Mesenteric fat pad (tissue), 1 donor: ENCODE data around the gene CHMP6. TPM values are rescaled to one million over a fixed set of nuclear protein-coding genes. Genes with fewer than 3 reads are reported as not detected.

ENCODE experiments used
- DNase-seq: peaks from one replicate; pipeline ENCODE4 v3.0.0-alpha.2; 2020; ENCODE audit warnings: low spot score
- total RNA-seq: library from RNA; stranded (reverse); fragmentation: NEBNext Ultra II Directional; extraction: Animal tissue kit (Norgen Biotek cat#: 25700); gene quantifications from one replicate; pipeline ENCODE4 v1.2.1, GENCODE V29; 2021
- donor health status: DM: yes; HTN: yes; CAD: no.

The CHMP6 gene
- total RNA-seq, 1 donor from 2014 or later = 25.3 TPM

- no peak for DNase-seq
Measured at GRCh38 chr17:80956321-80957190, 35.1 kb upstream of the CHMP6 start.

DNA sequence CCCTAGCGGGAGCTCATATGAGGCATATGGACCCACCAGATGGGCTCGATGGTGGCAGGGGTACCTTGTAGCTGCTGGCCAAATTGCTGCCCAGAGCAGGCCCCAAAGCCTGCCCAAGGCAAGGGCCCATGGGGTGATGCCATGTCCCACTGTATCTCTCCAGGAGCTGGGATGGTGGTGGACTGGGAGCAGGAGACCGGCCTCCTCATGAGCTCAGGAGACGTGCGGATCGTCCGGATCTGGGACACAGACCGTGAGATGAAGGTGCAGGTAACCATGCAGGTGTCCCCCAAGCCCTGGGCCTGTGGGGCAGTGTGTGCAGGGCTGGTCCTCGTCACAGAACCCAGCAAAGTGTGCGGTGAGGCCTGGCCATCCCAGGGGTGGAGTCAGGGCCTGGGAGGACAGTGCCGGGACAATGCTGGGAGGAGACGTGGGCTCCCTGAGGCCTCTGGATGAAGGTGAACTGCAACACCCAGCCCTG lies 34.1 kb upstream of the CHMP6 start:
- DNase-seq = no peak

GRCh38 chr17:80959330-80960036 lies 32.2 kb upstream of the CHMP6 start:
- DNase-seq = no peak

DNA sequence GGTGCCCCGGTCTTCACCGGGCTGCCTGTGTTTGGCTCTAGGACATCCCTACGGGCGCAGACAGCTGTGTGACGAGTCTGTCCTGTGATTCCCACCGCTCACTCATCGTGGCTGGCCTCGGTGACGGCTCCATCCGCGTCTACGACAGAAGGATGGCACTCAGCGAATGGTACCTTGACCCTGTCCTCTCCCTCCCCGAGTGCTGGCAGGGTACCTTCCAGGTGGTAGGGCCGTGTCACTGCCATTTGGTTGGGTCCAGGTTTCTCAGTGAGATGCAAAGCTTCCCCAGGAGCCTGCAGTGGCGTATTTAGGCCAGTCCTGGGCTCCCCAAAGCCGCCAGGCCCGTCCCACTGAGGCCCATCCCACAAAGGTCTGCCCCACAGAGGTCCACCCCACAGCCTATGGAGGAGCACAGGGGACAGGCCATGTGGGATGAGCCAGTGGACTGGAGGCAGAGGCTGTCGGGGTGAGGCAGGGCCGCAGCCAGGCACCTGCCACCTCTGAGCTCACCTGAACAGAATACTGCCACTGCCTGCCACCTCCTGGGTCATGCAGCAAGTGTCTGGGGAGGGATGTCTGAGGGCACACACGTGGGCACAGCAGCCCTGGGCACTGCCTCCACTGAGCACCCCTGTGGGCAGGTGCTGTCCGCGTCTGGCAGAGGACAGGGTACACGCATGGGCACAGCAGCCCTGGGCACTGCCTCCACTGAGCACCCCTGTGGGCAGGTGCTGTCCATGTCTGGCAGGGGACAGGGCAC lies 31.4 kb upstream of the CHMP6 start:
- DNase-seq = no peak

- no peak for DNase-seq
Measured at GRCh38 chr17:80960797-80961452, 30.7 kb upstream of the CHMP6 start.

- DNase-seq = no peak
Measured at GRCh38 chr17:80961541-80962330, 29.9 kb upstream of the CHMP6 start.

DNA sequence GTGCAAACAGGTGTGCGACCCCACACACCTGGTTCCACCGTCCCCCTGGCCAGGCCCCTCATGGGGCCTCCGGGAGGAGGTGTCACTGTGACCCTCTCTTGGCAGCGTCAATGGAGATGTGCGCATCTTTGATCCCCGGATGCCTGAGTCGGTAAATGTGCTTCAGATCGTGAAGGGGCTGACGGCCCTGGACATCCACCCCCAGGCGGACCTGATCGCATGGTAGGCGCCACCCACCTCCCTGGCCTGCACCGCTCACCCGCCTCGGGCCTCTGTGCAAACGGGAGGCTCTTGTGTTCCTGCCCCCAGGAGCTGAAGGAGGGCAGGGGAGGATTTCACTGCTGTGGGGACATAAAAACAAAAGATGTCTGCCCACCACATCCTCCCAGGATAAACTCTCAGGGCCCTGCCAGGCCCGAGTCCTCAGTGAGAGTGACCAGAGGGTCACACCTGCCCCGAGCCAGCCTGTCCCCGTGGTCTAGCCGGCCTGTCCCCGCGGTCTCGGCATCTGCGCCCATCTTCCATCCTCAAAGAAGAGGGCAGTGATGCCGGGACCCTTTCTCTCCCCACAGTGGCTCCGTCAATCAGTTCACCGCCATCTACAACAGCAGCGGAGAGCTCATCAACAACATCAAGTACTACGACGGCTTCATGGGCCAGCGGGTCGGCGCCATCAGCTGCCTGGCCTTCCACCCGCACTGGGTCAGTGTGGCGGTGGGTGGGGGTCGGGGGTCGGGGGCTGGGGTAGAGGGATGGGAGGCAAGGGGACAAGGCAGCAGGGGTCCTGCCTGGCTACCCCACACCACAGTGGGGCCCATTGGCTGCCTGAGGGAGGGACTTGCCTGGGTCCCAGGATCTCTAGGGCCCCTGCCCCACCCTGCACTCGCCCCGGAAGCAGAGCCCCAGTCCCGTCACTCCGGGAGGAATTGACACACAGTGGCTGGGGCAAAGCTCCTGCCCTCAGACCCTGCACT lies 29.0 kb upstream of the CHMP6 start:
- no peak for DNase-seq

GRCh38 chr17:80963812-80964543 lies 27.7 kb upstream of the CHMP6 start:
- no peak for DNase-seq

DNA sequence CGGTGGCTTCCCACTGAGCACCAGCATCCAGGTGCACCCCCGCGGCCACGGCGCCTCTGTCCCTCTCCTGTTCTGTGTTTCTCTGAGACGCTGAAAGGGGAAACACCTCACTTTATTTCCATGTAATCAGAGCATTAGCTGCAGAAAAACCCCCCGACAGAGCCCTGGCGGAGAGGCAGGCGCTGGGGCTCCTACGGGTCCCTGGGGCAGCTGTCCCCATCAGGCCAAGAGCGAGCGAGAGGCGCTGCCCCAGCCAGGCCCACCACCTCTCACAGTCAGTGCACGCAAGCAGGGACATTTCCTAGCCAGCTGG lies 27.1 kb upstream of the CHMP6 start:
- no peak for DNase-seq

DNA sequence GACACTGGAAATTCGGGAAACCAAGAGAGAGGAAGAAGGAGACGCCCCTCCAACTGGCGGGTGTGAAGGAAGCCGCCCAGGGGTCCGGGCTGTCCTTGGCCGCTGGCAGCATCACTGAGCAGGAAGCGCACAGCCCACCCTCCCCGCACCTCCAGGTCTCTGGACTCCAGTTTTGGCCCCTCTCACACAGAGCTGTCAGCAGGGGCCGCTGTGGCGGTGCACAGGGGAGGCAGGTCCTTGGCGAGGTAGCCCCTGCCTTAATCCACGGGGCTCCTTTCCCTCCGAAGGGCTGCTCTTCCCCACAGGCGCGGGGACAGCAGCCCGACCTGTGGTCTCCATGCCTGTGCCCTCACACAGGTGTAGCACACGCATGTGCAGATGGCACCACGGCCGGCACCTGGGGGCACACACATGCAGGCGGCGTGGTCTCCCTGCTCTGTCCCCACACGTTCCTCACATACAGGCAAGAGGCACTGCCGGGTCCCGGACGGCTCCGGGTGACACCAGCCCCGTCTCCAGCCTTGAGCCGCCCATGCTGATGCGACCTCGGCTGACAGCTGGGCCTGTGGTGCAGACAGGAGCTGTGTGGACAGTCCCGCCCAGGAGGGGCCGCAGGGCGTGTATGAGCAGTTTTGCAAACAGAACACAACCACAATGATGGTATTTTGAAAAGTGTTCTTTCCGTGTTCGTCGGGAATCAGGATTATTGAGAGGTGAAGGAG lies 26.6 kb upstream of the CHMP6 start:
- no peak for DNase-seq

DNA sequence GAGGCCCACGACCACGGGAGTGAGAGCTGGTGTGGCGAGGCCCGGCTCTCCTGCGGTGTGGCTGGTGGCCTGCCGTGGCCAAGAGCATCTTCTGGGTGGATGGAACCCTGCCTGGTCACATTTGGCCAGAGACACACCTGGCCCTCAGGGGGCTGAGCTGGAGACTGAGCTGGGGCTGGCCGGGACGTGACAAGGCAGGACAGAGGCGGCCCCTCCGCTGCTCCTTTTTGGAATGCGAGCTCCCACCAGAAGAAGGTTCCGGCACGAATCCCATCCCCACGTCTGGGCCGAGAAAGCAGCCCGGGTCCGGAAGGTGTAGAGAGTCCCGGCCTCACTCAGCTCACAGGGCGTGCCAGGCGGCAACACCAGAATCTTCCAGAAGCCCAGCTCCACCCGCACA lies 26.0 kb upstream of the CHMP6 start:
- DNase-seq = no peak

GRCh38 chr17:80967404-80967872 lies 24.2 kb upstream of the CHMP6 start:
- DNase-seq = no peak

DNA sequence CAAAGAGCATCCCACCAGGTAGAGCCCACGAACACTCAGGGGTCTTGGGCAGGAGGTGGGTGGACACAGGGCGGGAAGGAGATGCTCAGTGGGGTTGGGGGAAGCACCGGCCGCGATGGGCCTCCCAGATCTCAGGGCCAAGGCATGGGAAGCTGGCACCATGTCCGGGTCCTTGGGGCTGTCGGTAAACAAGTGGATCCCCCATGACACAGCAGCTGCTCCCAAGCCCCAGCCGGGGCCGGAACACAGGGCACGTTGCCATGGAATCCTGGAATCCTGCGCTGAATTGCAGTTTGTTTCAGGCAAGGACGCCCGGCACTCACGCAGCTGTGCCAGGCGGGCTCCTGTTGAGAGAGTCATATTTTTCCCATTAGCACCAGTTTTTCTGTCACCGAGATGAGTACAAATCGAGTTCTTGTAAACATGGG lies 23.0 kb upstream of the CHMP6 start:
- DNase-seq = no peak

- DNase-seq = no peak
Measured at GRCh38 chr17:80969030-80969673, 22.5 kb upstream of the CHMP6 start.

GRCh38 chr17:80969674-80970043 lies 22.0 kb upstream of the CHMP6 start:
- no peak for DNase-seq

DNA sequence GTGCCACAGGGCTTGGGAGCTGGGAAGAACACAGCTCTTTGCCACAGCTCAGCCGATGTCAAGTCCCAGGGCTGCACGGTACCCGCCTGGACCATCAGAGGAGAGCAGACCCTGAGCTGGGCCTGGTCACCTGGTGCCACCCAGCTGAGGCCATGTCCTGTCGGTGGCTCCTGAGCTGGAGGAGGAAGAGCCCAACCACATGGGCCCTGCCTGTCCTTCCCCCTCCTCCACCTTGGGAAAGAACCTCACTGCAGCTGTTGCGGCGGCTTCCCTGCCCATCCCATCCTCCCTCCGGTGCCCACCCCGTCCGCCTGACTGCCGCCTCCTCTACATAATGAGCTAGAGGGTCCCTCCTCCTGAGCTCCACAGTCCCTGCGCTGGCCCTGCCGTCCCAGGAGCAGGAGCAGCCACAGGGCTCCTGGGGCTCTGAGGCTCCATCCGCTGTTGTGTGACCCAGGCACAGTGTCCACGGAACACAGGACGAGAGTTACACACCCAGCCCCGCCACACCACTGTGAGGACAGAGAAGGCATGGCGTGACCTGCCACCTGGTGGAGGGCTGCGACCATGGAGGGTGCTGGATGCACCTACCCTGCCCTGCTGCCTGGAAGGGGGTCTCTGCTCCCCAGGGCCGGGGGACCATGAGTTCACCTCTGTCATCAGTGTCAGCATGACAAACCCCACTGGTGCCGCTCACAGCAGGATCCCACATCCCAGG lies 21.4 kb upstream of the CHMP6 start:
- no peak for DNase-seq
